Esophagus muscularis mucosa (tissue), 4 donors: ENCODE measurements around the gene FABP6. TPM values are rescaled to one million over a fixed set of nuclear protein-coding genes. Genes with fewer than 3 reads are reported as not detected.

Experiments used
- DNase-seq: peaks from one replicate; pipeline ENCODE4 v3.0.0-alpha.2; 2017; ENCODE audit errors: extremely low spot score
- H3K27ac ChIP-seq, 4 donors: fragments of 200-600 bp; sonication (generic); replicated peaks in 1 of 4; 1 replicate in 3 of 4; 2 replicates in 1 of 4; pipeline ENCODE4 v1.5.1; 2016 to 2019; ENCODE audit warnings: mild to moderate bottlenecking in 1 of 4
- H3K27me3 ChIP-seq, 4 donors: fragments of 200-600 bp; sonication (generic); one replicate each; pipeline versions ENCODE4 v1.5.1 to v1.6.0; 2016 to 2019
- H3K36me3 ChIP-seq, 4 donors: fragments of 200-600 bp; sonication (generic); one replicate each; pipeline ENCODE4 v1.5.1; 2016 to 2019
- H3K4me1 ChIP-seq, 4 donors: fragments of 200-600 bp; sonication (generic); one replicate each; pipeline ENCODE4 v1.5.1; 2016 to 2019
- H3K4me3 ChIP-seq, 4 donors: fragments of 200-600 bp; sonication (generic); 1 replicate in 2 of 4; 2 replicates in 2 of 4; pipeline ENCODE4 v1.5.1; 2016 to 2019; ENCODE audit warnings: mild to moderate bottlenecking in 4 of 4, moderate library complexity in 1 of 4
- H3K9me3 ChIP-seq, 4 donors: fragments of 200-600 bp; sonication (generic); 1 replicate in 3 of 4; 2 replicates in 1 of 4; pipeline ENCODE4 v1.5.1; 2016 to 2019
- CTCF ChIP-seq, 3 experiments: fragments of 200-600 bp in 2 of 3; fragments of 450-650 bp in 1 of 3; sonication (generic) in 2 of 3; IDR thresholded peaks; one replicate each; pipeline ENCODE4 v1.5.1; 2017 to 2019; ENCODE audit warnings: antibody characterized with exemption in 3 of 3, mild to moderate bottlenecking in 2 of 3, moderate library complexity in 1 of 3
- EP300 ChIP-seq: sonication (generic); formaldehyde crosslinking; IDR thresholded peaks from one replicate; pipeline ENCODE4 v1.6.1; 2017; ENCODE audit warnings: antibody characterized with exemption
- POLR2A ChIP-seq: fragments of 450-650 bp; IDR thresholded peaks from one replicate; pipeline ENCODE4 v1.6.1; 2017; ENCODE audit warnings: antibody characterized with exemption, moderate library complexity, mild to moderate bottlenecking, low read depth
- POLR2AphosphoS5 ChIP-seq, 2 donors: sonication (generic); formaldehyde crosslinking; IDR thresholded peaks; one replicate each; pipeline ENCODE4 v1.6.1; 2017; ENCODE audit warnings: antibody characterized with exemption in 2 of 2
- WGBS: methylation state at CpG from one replicate; pipeline ENCODE4 v1.1.5; 2018; 5-methylcytosine and 5-hydroxymethylcytosine counted together
- intact Hi-C: fragments of 100-400 bp; cut with DNase I; formaldehyde crosslinking; loops from one replicate; pipeline ENCODE4 v1.15.1; 2023
- total RNA-seq, 4 donors: library from RNA; depleted of rRNA; stranded (reverse); fragments of >200 nt; gene quantifications; one replicate each; pipeline versions ENCODE4 v1.1.0 to v1.2.1, GENCODE V29; 2016

Gene FABP6
- total RNA-seq, 4 donors from 2014 or later: not detected

GRCh38 chr5:160278343-160278742 is 49.0 kb downstream of the FABP6 start:
- Histone ChIP-seq H3K4me3 (no peak overlapping the region), H3K9me3 (no peaks in the 10 kb centered on the region), H3K4me1 (no peaks in the 10 kb centered on the region), H3K27ac (no peak overlapping the region), H3K27me3 (no peaks in the 10 kb centered on the region), H3K36me3 (peaks cover 0 to 34% (median 2%) of the 10 kb centered on the region in 4 donors)
- TF ChIP-seq EP300 (no peak), POLR2AphosphoS5 (IDR thresholded peaks at IDR 0.05) (no peak), POLR2A (no peak), CTCF (IDR thresholded peaks at IDR 0.05) (no peak)
- 71% methylated on average over 7 of the region's 7 CpGs for WGBS
- no peak for DNase-seq
- intact Hi-C loops: no loop called here

GRCh38 chr5:160280384-160281095 is 51.2 kb downstream of the FABP6 start:
- Histone ChIP-seq H3K9me3 (no peaks in the 10 kb centered on the region), H3K27me3 (no peaks in the 10 kb centered on the region), H3K4me3 (no peak overlapping the region), H3K4me1 (no peaks in the 10 kb centered on the region), H3K36me3 (peaks cover 0 to 34% (median 2%) of the 10 kb centered on the region in 4 donors), H3K27ac (no peak overlapping the region)
- no peak for DNase-seq
- intact Hi-C loops: no loop called here
- TF ChIP-seq POLR2A (no peak), POLR2AphosphoS5 (IDR thresholded peaks at IDR 0.05) (no peak), CTCF (IDR thresholded peaks at IDR 0.05) (no peak)
- 93% methylated on average over 25 of the region's 26 CpGs for WGBS

- intact Hi-C loops: no loop called here
- WGBS: 96% methylated on average over 2 of the region's 2 CpGs
- no peaks in the 10 kb centered on the region for H3K4me1 ChIP-seq
- no peak overlapping the region for H3K4me3 ChIP-seq
- no peaks in the 10 kb centered on the region for H3K9me3 ChIP-seq
- DNase-seq: no peak
- no peak overlapping the region for H3K27ac ChIP-seq
- H3K27me3 ChIP-seq: no peaks in the 10 kb centered on the region
- TF ChIP-seq POLR2A: no peak
- TF ChIP-seq POLR2AphosphoS5 (IDR thresholded peaks at IDR 0.05): no peak
- TF ChIP-seq EP300: no peak
- TF ChIP-seq CTCF (IDR thresholded peaks at IDR 0.05): no peak
- peaks cover 0 to 29% (median 2%) of the 10 kb centered on the region in 4 donors for H3K36me3 ChIP-seq
Measured at GRCh38 chr5:160281275-160281674, 52.0 kb downstream of the FABP6 start.

GRCh38 chr5:160284291-160284873 is 55.1 kb downstream of the FABP6 start:
- intact Hi-C loops: no loop called here

More at GRCh38 chr5:160284291-160284873, 55.1 kb downstream of the FABP6 start:
- 93% methylated on average over 4 of the region's 4 CpGs for WGBS
- TF ChIP-seq POLR2AphosphoS5 (IDR thresholded peaks at IDR 0.05) (no peak), EP300 (no peak), POLR2A (no peak), CTCF (IDR thresholded peaks at IDR 0.05) (no peak)
- Histone ChIP-seq H3K27ac (no peak overlapping the region), H3K9me3 (no peaks in the 10 kb centered on the region), H3K36me3 (peaks cover 0 to 11% (median 0%) of the 10 kb centered on the region in 4 donors), H3K27me3 (no peaks in the 10 kb centered on the region), H3K4me3 (no peak overlapping the region), H3K4me1 (peaks cover 13 to 18% (median 17%) of the 10 kb centered on the region in 4 donors)
- no peak for DNase-seq
